Measurements from ENCODE around the gene LDB2. TPM values are rescaled to one million over a fixed set of nuclear protein-coding genes. Genes with fewer than 3 reads are reported as not detected.

Gene LDB2
- total RNA-seq, 1 experiment from 2014 or later = not detected

DNA sequence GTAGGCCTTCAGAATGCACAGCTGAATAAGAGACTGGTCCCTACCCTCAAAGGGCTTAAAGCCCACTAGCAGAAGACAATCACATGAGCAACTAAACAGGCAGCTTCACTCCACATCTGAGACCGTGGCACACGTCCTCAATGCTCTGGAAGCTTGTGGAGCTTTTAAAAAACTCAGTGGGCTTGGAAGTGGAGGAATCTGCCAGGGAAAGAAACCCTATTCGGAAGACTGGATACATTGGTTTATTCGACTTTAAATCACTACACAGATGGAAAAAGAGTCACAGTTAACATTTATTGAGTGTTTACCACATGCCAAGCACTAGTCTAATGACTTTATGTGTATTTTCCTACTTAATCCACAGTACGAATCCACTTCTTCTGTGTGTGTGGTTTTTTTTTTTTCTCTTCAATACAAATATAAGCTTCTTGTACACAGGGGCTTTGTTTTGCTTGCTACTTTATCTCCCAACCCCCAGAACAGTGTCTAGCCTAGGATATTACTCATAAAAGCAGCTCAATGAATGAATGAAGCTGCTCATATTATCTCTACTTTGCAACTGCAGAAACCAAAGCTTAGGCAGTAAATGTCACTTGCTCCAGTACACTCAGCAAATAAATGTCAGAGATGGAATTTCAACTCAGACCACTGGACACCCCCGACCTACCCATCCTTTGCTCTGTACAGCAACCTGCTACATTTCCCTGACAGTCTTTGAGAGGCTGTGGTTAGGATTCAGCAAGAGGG lies 137.7 kb downstream of the LDB2 start:
- intact Hi-C loops (cut with micrococcal nuclease; ENCODE audit: unreplicated experiment) = no loop called here
- H3K4me1 Mint-ChIP-seq (ENCODE audit: low read depth, unreplicated experiment) = no peaks in the 10 kb centered on the region
- no peaks in the 10 kb centered on the region for H3K9me3 Mint-ChIP-seq (ENCODE audit: low read depth, unreplicated experiment)
- H3K36me3 Mint-ChIP-seq (ENCODE audit: insufficient read depth, unreplicated experiment) = no peaks in the 10 kb centered on the region
- H3K27ac Mint-ChIP-seq (ENCODE audit: unreplicated experiment) = no peak overlapping the region
- no peak overlapping the region for H3K4me3 Mint-ChIP-seq (ENCODE audit: low read depth, unreplicated experiment)
- CTCF ChIA-PET = no interaction called here
- TF ChIP-seq, protein P1, sequence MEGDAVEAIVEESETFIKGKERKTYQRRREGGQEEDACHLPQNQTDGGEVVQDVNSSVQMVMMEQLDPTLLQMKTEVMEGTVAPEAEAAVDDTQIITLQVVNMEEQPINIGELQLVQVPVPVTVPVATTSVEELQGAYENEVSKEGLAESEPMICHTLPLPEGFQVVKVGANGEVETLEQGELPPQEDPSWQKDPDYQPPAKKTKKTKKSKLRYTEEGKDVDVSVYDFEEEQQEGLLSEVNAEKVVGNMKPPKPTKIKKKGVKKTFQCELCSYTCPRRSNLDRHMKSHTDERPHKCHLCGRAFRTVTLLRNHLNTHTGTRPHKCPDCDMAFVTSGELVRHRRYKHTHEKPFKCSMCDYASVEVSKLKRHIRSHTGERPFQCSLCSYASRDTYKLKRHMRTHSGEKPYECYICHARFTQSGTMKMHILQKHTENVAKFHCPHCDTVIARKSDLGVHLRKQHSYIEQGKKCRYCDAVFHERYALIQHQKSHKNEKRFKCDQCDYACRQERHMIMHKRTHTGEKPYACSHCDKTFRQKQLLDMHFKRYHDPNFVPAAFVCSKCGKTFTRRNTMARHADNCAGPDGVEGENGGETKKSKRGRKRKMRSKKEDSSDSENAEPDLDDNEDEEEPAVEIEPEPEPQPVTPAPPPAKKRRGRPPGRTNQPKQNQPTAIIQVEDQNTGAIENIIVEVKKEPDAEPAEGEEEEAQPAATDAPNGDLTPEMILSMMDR (IDR thresholded peaks at IDR 0.05; ENCODE audit: unreplicated experiment) = no peak
- peaks cover 12% of the 10 kb centered on the region for H3K27me3 Mint-ChIP-seq (ENCODE audit: unreplicated experiment)
- no TSS peak for BruUV-seq (replicated peaks)
- no peak for DNase-seq

DNA sequence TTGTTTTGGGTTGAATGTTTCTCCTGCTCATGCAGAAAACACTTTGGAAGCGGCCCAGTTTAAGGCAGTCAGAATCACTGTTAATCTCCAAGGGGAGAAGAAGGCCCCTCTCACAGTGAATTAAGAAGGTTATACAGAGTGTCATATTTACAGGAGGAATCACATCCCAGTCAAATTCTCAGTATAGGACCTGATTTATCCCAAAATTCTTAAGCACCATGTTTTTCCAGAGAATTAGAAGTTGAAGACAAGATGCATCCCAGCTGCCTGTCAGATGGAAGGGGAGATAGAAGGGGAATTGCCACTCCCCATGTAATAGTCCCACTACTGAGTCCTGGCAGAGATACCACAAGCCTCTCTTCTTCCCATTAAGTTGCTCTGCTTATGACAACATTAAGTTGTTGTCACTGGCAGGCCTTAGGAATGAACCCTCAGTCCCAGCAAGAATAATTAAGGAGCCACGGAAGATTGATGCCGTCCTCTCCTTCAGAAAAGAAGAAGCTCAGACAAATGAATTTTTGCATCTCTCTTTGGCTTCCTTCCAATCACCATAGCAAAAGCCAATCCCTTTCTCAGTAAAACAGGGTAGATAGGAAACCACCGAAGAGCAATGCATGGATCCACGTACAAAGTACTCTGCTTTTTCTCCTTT lies 138.4 kb downstream of the LDB2 start:
- Mint-ChIP-seq H3K9me3 (ENCODE audit: low read depth, unreplicated experiment) (no peaks in the 10 kb centered on the region), H3K4me3 (ENCODE audit: low read depth, unreplicated experiment) (no peak overlapping the region), H3K36me3 (ENCODE audit: insufficient read depth, unreplicated experiment) (no peaks in the 10 kb centered on the region), H3K27me3 (ENCODE audit: unreplicated experiment) (peaks cover 12% of the 10 kb centered on the region), H3K27ac (ENCODE audit: unreplicated experiment) (no peak overlapping the region), H3K4me1 (ENCODE audit: low read depth, unreplicated experiment) (no peaks in the 10 kb centered on the region)
- intact Hi-C loops (cut with micrococcal nuclease; ENCODE audit: unreplicated experiment) = no loop called here
- TF ChIP-seq, protein P1 (IDR thresholded peaks at IDR 0.05; ENCODE audit: unreplicated experiment) = no peak
- CTCF ChIA-PET = no interaction called here
- no TSS peak for BruUV-seq (replicated peaks)
- no peak for DNase-seq

DNA sequence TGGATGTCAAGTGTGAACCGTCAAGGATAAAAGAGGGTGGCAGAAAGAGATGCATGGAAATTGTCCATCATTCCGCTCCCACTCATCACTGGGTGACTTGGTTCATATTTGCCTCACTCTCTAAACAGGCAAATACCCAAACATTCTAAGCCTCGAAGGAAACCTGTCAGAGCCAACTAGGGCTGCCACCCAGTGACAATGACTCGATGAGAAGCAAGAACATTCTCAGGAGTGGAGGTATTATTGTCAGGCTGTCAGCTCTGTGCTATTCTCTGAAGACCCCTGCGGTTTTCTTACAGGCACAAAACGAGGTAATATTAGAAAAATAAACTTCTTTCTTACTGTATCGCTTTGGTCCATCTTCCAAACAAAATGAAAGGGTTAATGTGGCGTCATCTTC lies 139.6 kb downstream of the LDB2 start:
- Mint-ChIP-seq H3K27me3 (ENCODE audit: unreplicated experiment) (peaks cover 12% of the 10 kb centered on the region), H3K9me3 (ENCODE audit: low read depth, unreplicated experiment) (no peaks in the 10 kb centered on the region), H3K27ac (ENCODE audit: unreplicated experiment) (no peak overlapping the region), H3K36me3 (ENCODE audit: insufficient read depth, unreplicated experiment) (no peaks in the 10 kb centered on the region), H3K4me3 (ENCODE audit: low read depth, unreplicated experiment) (no peak overlapping the region), H3K4me1 (ENCODE audit: low read depth, unreplicated experiment) (no peaks in the 10 kb centered on the region)
- no peak for DNase-seq
- BruUV-seq (replicated peaks) = no TSS peak
- intact Hi-C loops (cut with micrococcal nuclease; ENCODE audit: unreplicated experiment) = no loop called here
- CTCF ChIA-PET = no interaction called here
- TF ChIP-seq, protein P1 (IDR thresholded peaks at IDR 0.05; ENCODE audit: unreplicated experiment) = no peak

DNA sequence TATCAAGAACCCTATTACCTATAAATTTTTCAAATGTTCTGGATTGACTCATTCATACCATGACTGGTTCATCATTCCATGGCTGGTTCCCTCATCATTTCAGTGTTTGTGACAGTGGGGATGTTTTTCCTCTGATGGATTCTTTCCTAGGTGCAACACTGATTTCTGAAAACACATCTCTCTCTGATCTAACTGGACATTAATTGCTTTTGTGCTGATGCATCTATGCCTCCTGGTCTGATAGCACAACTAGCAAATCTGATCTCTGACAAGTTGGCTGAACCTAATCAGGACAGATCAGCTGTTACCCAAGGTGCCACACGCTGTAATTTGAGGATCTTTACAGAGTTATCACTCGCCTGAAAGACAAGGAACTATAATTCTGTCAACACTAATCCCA lies 140.2 kb downstream of the LDB2 start:
- Mint-ChIP-seq H3K27ac (ENCODE audit: unreplicated experiment) (no peak overlapping the region), H3K36me3 (ENCODE audit: insufficient read depth, unreplicated experiment) (no peaks in the 10 kb centered on the region), H3K4me1 (ENCODE audit: low read depth, unreplicated experiment) (no peaks in the 10 kb centered on the region), H3K9me3 (ENCODE audit: low read depth, unreplicated experiment) (no peaks in the 10 kb centered on the region), H3K27me3 (ENCODE audit: unreplicated experiment) (peaks cover 12% of the 10 kb centered on the region), H3K4me3 (ENCODE audit: low read depth, unreplicated experiment) (no peak overlapping the region)
- CTCF ChIA-PET = no interaction called here
- TF ChIP-seq, protein P1 (IDR thresholded peaks at IDR 0.05; ENCODE audit: unreplicated experiment) = no peak
- intact Hi-C loops (cut with micrococcal nuclease; ENCODE audit: unreplicated experiment) = no loop called here
- BruUV-seq (replicated peaks) = no TSS peak
- DNase-seq = no peak

Measured in Calu3 (cell line).